Endothelial cell of umbilical vein (primary cell): Measurements from ENCODE around the gene PEX10. TPM values are rescaled to one million over a fixed set of nuclear protein-coding genes. Genes with fewer than 3 reads are reported as not detected.

Experiments
- BruUV-seq: library from RNA; stranded (reverse); fragments of 400-500 nt; replicated peaks from 2 replicates; lab custom pipeline; 2021; lab: Mats Ljungman, UMichigan
- CTCF ChIA-PET: fragments of 300-600, 350-600 bp; sonication (Branson Sonifier 250); formaldehyde crosslinking; loops from one replicate; lab custom pipeline; 2021; ENCODE audit warnings: antibody characterized with exemption, inconsistent platforms; lab: Charles Lee
- POLR2A ChIA-PET: fragments of 300-600, 350-600 bp; sonication (Branson Sonifier 250); formaldehyde crosslinking; loops from one replicate; lab custom pipeline; 2021; ENCODE audit warnings: antibody characterized with exemption, inconsistent platforms; lab: Charles Lee
- DNase-seq: peaks from one replicate; pipeline ENCODE4 v3.0.0-alpha.2; 2011; ENCODE audit warnings: low read depth, low spot score
- FAIRE-seq: peaks from 2 replicates; lab custom pipeline; 2011; peaks lifted over from hg19 to GRCh38; lab: Jason Lieb, UNC
- H2AFZ ChIP-seq: 2 replicates; pipeline ENCODE4 v1.6.0; 2012; ENCODE audit warnings: low read depth, low read length, control low read depth, inconsistent platforms
- H3K27ac ChIP-seq: 2 replicates; pipeline ENCODE4 v1.5.1; 2011; ENCODE audit warnings: low read depth, mild to moderate bottlenecking, control low read depth, low read length, moderate library complexity; ENCODE audit not compliant: insufficient read depth
- H3K27me3 ChIP-seq, 2 experiments: 2 replicates each; pipeline versions ENCODE4 v1.6.0 to v1.6.1; 2011; ENCODE audit warnings: low read length in 2 of 2, mixed read lengths in 1 of 2; ENCODE audit not compliant: control insufficient read depth in 2 of 2, insufficient read depth in 2 of 2
- H3K36me3 ChIP-seq, 2 experiments: 2 replicates in 1 of 2; 3 replicates in 1 of 2; pipeline ENCODE4 v1.5.1; 2011; ENCODE audit warnings: low read length in 2 of 2, mild to moderate bottlenecking in 1 of 2, moderate library complexity in 1 of 2; ENCODE audit not compliant: control insufficient read depth in 2 of 2, insufficient read depth in 2 of 2; ENCODE audit errors: extremely low read depth in 1 of 2
- H3K4me1 ChIP-seq: 3 replicates; pipeline ENCODE4 v1.5.1; 2011; ENCODE audit warnings: mild to moderate bottlenecking, low read length; ENCODE audit not compliant: control insufficient read depth, insufficient read depth; ENCODE audit errors: extremely low read depth
- H3K4me2 ChIP-seq: 2 replicates; pipeline ENCODE4 v1.6.1; 2011; ENCODE audit warnings: low read length, control low read depth, mixed read lengths; ENCODE audit not compliant: insufficient read depth
- H3K4me3 ChIP-seq, 3 experiments: fragments of 200-600 bp in 1 of 3; sonication (generic), shearing (Covaris generic) in 1 of 3; replicated peaks in 1 of 3; 2 replicates each; pipeline ENCODE4 v1.5.1; 2011 to 2016; ENCODE audit warnings: control low read depth in 3 of 3, low read length in 3 of 3, mild to moderate bottlenecking in 2 of 3, inconsistent platforms in 1 of 3, low read depth in 1 of 3, moderate library complexity in 1 of 3; ENCODE audit not compliant: insufficient read depth in 1 of 3
- H3K79me2 ChIP-seq: 2 replicates; pipeline ENCODE4 v1.6.0; 2012; ENCODE audit warnings: low read length, inconsistent platforms; ENCODE audit not compliant: control insufficient read depth, insufficient read depth
- H3K9ac ChIP-seq: replicated peaks from 2 replicates; pipeline ENCODE3; 2011; ENCODE audit warnings: low read length, control low read depth; ENCODE audit not compliant: insufficient read depth; ENCODE audit errors: extremely low read depth
- H3K9me1 ChIP-seq: replicated peaks from 3 replicates; pipeline ENCODE4 v1.6.0; 2011; ENCODE audit warnings: mild to moderate bottlenecking, low read length; ENCODE audit not compliant: control insufficient read depth, insufficient read depth; ENCODE audit errors: extremely low read depth
- H3K9me3 ChIP-seq: replicated peaks from 2 replicates; pipeline ENCODE4 v1.5.1; 2012; ENCODE audit warnings: low read length, inconsistent platforms; ENCODE audit not compliant: control insufficient read depth, insufficient read depth
- H4K20me1 ChIP-seq: replicated peaks from 2 replicates; pipeline ENCODE3; 2011; ENCODE audit warnings: mild to moderate bottlenecking, low read length; ENCODE audit not compliant: control insufficient read depth, insufficient read depth; ENCODE audit errors: extremely low read depth
- CTCF ChIP-seq, 2 donors: IDR thresholded peaks; 1 replicate in 1 of 2; 2 replicates in 1 of 2; pipeline ENCODE4 v1.5.1; 2011; ENCODE audit warnings: low read length in 2 of 2, mild to moderate bottlenecking in 2 of 2, moderate library complexity in 2 of 2, control low read depth in 1 of 2, inconsistent platforms in 1 of 2, low read depth in 1 of 2; ENCODE audit not compliant: insufficient read depth in 1 of 2; ENCODE audit errors: extremely low read depth in 1 of 2
- EZH2 ChIP-seq: IDR thresholded peaks from 2 replicates; pipeline ENCODE4 v1.6.1; 2012; ENCODE audit warnings: borderline replicate concordance, low read depth, mild to moderate bottlenecking, moderate library complexity, low read length, inconsistent platforms; ENCODE audit not compliant: severe bottlenecking
- FOS ChIP-seq: IDR thresholded peaks from 2 replicates; pipeline ENCODE4 v1.6.1; 2011; ENCODE audit warnings: mild to moderate bottlenecking, low read length, moderate library complexity, borderline replicate concordance; ENCODE audit not compliant: insufficient read depth
- GATA2 ChIP-seq: IDR thresholded peaks from 2 replicates; pipeline ENCODE4 v1.7.0; 2011; ENCODE audit warnings: low read depth, mild to moderate bottlenecking, moderate library complexity, mixed read lengths, low read length; ENCODE audit not compliant: insufficient read length, insufficient read depth
- JUN ChIP-seq: IDR thresholded peaks from 2 replicates; pipeline ENCODE4 v1.6.1; 2011; ENCODE audit warnings: borderline replicate concordance, low read depth; ENCODE audit not compliant: insufficient read length, insufficient read depth
- MYC ChIP-seq: IDR thresholded peaks from one replicate; pipeline ENCODE4 v1.6.1; 2011; ENCODE audit warnings: mild to moderate bottlenecking, low read depth, low read length
- POLR2A ChIP-seq: IDR thresholded peaks from 2 replicates; pipeline ENCODE4 v1.6.1; 2012; ENCODE audit warnings: low read depth, mild to moderate bottlenecking, control low read depth, low read length
- POLR2AphosphoS5 ChIP-seq: IDR thresholded peaks from 2 replicates; pipeline ENCODE4 v1.6.1; 2012; ENCODE audit warnings: low read depth, mild to moderate bottlenecking, control low read depth, low read length, moderate library complexity; ENCODE audit not compliant: insufficient read depth
- dilution Hi-C: fragments of 300-500 bp; cut with MboI; formaldehyde crosslinking; loops from one replicate; pipeline ENCODE4 v1.15.0; 2019; ENCODE audit warnings: low sequenced_read_pairs; ENCODE audit not compliant: extremely low pct_ligation_motif_present
- intact Hi-C: fragments of 100-400 bp; cut with micrococcal nuclease; formaldehyde crosslinking; loops from one replicate; pipeline ENCODE4 v1.10.0; 2022
- polyA plus RNA-seq, 4 experiments: library from polyadenylated mRNA; depleted of rRNA in 3 of 4; stranded (reverse) in 3 of 4; unstranded in 1 of 4; fragments of >200 nt; gene quantifications; 2 replicates each; pipeline versions ENCODE4 v1.2.1 to v1.2.3, GENCODE V29; 2011 to 2012; ENCODE audit warnings: missing spikeins in 1 of 4
- total RNA-seq: library from RNA; stranded (reverse); gene quantifications from 2 replicates; pipeline ENCODE4 v1.2.3, GENCODE V29; 2021
- TF ChIP-seq, protein P1 (sequence below): IDR thresholded peaks from 2 replicates; pipeline ENCODE4 v1.6.1; 2011; ENCODE audit not compliant: insufficient read depth, insufficient read length

Gene PEX10
- total and polyA plus RNA-seq, 2 donors (not counting 3 experiments of a cell fraction or from before 2014, with no cell fraction given), result 25.1 to 26.7 TPM

GRCh38 chr1:2356911-2357845 is 55.2 kb downstream of the PEX10 start:
- H3K4me3 ChIP-seq, result no peak overlapping the region
- H3K9me3 ChIP-seq, result no peaks in the 10 kb centered on the region
- H3K4me2 ChIP-seq, result no peak overlapping the region
- no peaks in the 10 kb centered on the region for H3K36me3 ChIP-seq
- no peak overlapping the region for H2AFZ ChIP-seq
- DNase-seq, result no peak
- POLR2A ChIA-PET, result no interaction called here
- no TSS peak for BruUV-seq
- H3K27me3 ChIP-seq, result no peaks in the 10 kb centered on the region
- H3K27ac ChIP-seq, result no peak overlapping the region
- no peak for FAIRE-seq
- CTCF ChIA-PET, result interaction anchor here (0.9 to 1.0 kb wide), 2 partner anchors 11 to 24 kb away, joined by 4 to 5 read pairs; no protein-coding TSS in a partner anchor
- intact Hi-C loops (no loop called here), dilution Hi-C loops (no loop called here)
- no peaks in the 10 kb centered on the region for H3K4me1 ChIP-seq
- H3K9ac ChIP-seq, result no peak overlapping the region
- H4K20me1 ChIP-seq, result no peaks in the 10 kb centered on the region
- TF ChIP-seq POLR2AphosphoS5, result no peak
- H3K79me2 ChIP-seq, result no peaks in the 10 kb centered on the region
- no peaks in the 10 kb centered on the region for H3K9me1 ChIP-seq

DNA sequence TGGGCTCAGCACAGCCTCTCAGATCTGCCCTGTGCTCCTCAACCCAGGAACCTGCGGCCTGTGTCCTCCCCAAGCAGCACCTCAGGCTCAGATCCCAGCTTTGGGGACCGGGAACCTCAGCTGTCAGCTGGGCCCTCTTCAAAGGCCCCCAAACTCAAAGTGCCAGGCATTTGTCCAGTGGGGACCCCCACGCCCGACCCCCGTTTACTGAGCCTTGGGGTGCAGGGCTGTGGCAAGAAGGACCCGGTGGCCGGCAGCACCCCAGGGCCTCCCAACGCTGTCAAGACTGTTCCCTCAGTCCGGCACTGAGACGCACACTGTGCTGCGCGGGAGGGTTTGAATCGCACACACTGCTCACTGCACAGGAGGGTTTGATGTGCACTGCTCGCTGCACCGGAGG is 56.0 kb downstream of the PEX10 start:
- no TSS peak for BruUV-seq
- dilution Hi-C loops (no loop called here), intact Hi-C loops (no loop called here)
- Histone ChIP-seq H3K9me1 (no peaks in the 10 kb centered on the region), H4K20me1 (no peaks in the 10 kb centered on the region), H3K9ac (no peak overlapping the region), H2AFZ (no peak overlapping the region), H3K4me3 (no peak overlapping the region), H3K27ac (no peak overlapping the region), H3K79me2 (no peaks in the 10 kb centered on the region), H3K36me3 (no peaks in the 10 kb centered on the region), H3K4me2 (no peak overlapping the region), H3K4me1 (no peaks in the 10 kb centered on the region), H3K9me3 (no peaks in the 10 kb centered on the region), H3K27me3 (no peaks in the 10 kb centered on the region)
- CTCF ChIA-PET, result no interaction called here
- no peak for FAIRE-seq
- TF ChIP-seq CTCF (IDR thresholded peaks at IDR 0.05; ENCODE audit: extremely low read depth in 1 of 2, insufficient read depth in 1 of 2, low read depth in 1 of 2, low read length in 2 of 2) (no peak), EZH2 (no peak), JUN (no peak), FOS (no peak), POLR2AphosphoS5 (no peak), MYC (no peak), POLR2A (no peak), GATA2 (no peak)
- TF ChIP-seq, protein P1, sequence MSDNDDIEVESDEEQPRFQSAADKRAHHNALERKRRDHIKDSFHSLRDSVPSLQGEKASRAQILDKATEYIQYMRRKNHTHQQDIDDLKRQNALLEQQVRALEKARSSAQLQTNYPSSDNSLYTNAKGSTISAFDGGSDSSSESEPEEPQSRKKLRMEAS, result no peak
- POLR2A ChIA-PET, result no interaction called here
- no peak for DNase-seq
